Transverse colon (tissue), 4 donors: ENCODE data around the gene WLS. TPM values are rescaled to one million over a fixed set of nuclear protein-coding genes. Genes with fewer than 3 reads are reported as not detected.
A peak's percentile ranks its signal among the peaks of the same experiment; 100 is the strongest.

Experiments used
- DNase-seq: peaks from one replicate; pipeline ENCODE4 v3.0.0-alpha.2; 2019
- H3K27ac ChIP-seq, 4 donors: fragments of 200-600 bp; sonication (generic); 2 replicates each; pipeline ENCODE4 v1.5.1; 2016 to 2018; ENCODE audit warnings: inconsistent platforms in 4 of 4
- H3K27me3 ChIP-seq: fragments of 200-600 bp; sonication (generic); 2 replicates; pipeline ENCODE4 v1.5.1; 2017; ENCODE audit warnings: inconsistent platforms
- H3K36me3 ChIP-seq, 4 donors: fragments of 200-600 bp; sonication (generic); 2 replicates each; pipeline ENCODE4 v1.5.1; 2017 to 2019; ENCODE audit warnings: inconsistent platforms in 4 of 4
- H3K4me1 ChIP-seq, 4 donors: fragments of 200-600 bp; sonication (generic); 2 replicates each; pipeline ENCODE4 v1.5.1; 2017 to 2020; ENCODE audit warnings: inconsistent platforms in 4 of 4
- H3K4me3 ChIP-seq, 4 donors: fragments of 200-600 bp; sonication (generic); 1 replicate in 1 of 4; 2 replicates in 3 of 4; pipeline versions ENCODE4 v1.5.1 to v1.6.1; 2017 to 2019; ENCODE audit warnings: inconsistent platforms in 4 of 4
- H3K9me3 ChIP-seq, 2 donors: fragments of 200-600 bp; sonication (generic); 2 replicates each; pipeline ENCODE4 v1.5.1; 2017 to 2019; ENCODE audit warnings: inconsistent platforms in 2 of 2
- EP300 ChIP-seq: sonication (generic); formaldehyde crosslinking; IDR thresholded peaks from one replicate; pipeline ENCODE4 v1.6.1; 2017; ENCODE audit warnings: antibody characterized with exemption, low read depth
- POLR2A ChIP-seq: fragments of 450-650 bp; IDR thresholded peaks from one replicate; pipeline ENCODE4 v1.6.1; 2016; ENCODE audit warnings: antibody characterized with exemption, mild to moderate bottlenecking, moderate library complexity
- POLR2AphosphoS5 ChIP-seq, 3 donors: sonication (generic); formaldehyde crosslinking; IDR thresholded peaks; one replicate each; pipeline ENCODE4 v1.6.1; 2016; ENCODE audit warnings: antibody characterized with exemption in 3 of 3
- WGBS, 2 donors: methylation state at CpG; one replicate each; pipeline ENCODE4 v1.1.5; 2018; ENCODE audit warnings: low coverage in 1 of 2; 5-methylcytosine and 5-hydroxymethylcytosine counted together
- in situ Hi-C, 4 donors: fragments of 200-750 bp; cut with MboI; loops; one replicate each; pipeline versions ENCODE4 v1.15.0 to v1.15.1; 2017; ENCODE audit warnings: low sequenced_read_pairs in 3 of 4, low pct_ligation_motif_present in 1 of 4, low pct_unique_long_range_greater_than_20kb in 1 of 4
- intact Hi-C: fragments of 100-400 bp; cut with DNase I; formaldehyde crosslinking; loops from one replicate; pipeline ENCODE4 v1.15.1; 2023; ENCODE audit warnings: low total_unique reads
- total RNA-seq, 4 donors: library from RNA; depleted of rRNA; stranded (reverse); fragments of >200 nt; gene quantifications; one replicate each; pipeline ENCODE4 v1.1.0, GENCODE V29; 2016
- TF ChIP-seq, protein P1 (sequence below), 5 experiments: fragments of 200-600 bp in 3 of 5; fragments of 450-650 bp in 2 of 5; sonication (generic) in 3 of 5; IDR thresholded peaks; 1 replicate in 2 of 5; 2 replicates in 3 of 5; pipeline ENCODE4 v1.5.1; 2016 to 2017; ENCODE audit warnings: antibody characterized with exemption in 5 of 5, inconsistent platforms in 3 of 5, mild to moderate bottlenecking in 2 of 5, moderate library complexity in 1 of 5

Gene WLS
- total RNA-seq, 4 donors from 2014 or later, result 69.9 to 117 (median 98.7) TPM

DNA sequence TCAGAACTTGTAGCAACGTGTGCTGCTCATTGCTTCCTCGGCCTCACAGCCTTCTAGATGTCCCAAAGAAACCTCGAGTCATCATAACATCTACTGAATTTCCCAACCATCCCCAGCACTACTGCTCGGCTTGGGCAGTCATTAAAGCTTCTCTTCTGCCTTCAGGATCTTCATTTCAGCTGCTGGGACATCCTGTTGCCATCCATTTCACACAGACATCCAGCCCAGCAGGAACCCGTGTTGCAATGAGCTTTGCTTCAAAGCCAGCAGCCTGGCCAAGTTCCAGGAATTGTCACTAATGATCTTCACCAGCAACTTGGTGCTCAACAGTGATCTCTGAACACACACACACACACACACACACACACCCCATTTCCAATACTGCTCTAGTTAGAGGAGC lies 18.5 kb downstream of the WLS start:
- intact Hi-C loops (no loop called here), in situ Hi-C loops (no loop called here)
- Histone ChIP-seq H3K4me3 (no peak overlapping the region), H3K4me1 (peaks cover 20 to 68% (median 44%) of the 10 kb centered on the region in 4 donors), H3K9me3 (no peaks in the 10 kb centered on the region), H3K27me3 (no peaks in the 10 kb centered on the region), H3K27ac (peak overlapping the region; percentile 67 to 82 (median 78)), H3K36me3 (no peaks in the 10 kb centered on the region)
- TF ChIP-seq, protein P1, sequence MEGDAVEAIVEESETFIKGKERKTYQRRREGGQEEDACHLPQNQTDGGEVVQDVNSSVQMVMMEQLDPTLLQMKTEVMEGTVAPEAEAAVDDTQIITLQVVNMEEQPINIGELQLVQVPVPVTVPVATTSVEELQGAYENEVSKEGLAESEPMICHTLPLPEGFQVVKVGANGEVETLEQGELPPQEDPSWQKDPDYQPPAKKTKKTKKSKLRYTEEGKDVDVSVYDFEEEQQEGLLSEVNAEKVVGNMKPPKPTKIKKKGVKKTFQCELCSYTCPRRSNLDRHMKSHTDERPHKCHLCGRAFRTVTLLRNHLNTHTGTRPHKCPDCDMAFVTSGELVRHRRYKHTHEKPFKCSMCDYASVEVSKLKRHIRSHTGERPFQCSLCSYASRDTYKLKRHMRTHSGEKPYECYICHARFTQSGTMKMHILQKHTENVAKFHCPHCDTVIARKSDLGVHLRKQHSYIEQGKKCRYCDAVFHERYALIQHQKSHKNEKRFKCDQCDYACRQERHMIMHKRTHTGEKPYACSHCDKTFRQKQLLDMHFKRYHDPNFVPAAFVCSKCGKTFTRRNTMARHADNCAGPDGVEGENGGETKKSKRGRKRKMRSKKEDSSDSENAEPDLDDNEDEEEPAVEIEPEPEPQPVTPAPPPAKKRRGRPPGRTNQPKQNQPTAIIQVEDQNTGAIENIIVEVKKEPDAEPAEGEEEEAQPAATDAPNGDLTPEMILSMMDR (IDR thresholded peaks at IDR 0.05), result no peak
- TF ChIP-seq POLR2AphosphoS5 (IDR thresholded peaks at IDR 0.05), result peak; percentile 20 to 74 (median 72)
- DNase-seq, result peak; percentile 75
- WGBS, 2 donors, result 10 to 46% methylated on average over 2 to 5 of the region's 5 CpGs

DNA sequence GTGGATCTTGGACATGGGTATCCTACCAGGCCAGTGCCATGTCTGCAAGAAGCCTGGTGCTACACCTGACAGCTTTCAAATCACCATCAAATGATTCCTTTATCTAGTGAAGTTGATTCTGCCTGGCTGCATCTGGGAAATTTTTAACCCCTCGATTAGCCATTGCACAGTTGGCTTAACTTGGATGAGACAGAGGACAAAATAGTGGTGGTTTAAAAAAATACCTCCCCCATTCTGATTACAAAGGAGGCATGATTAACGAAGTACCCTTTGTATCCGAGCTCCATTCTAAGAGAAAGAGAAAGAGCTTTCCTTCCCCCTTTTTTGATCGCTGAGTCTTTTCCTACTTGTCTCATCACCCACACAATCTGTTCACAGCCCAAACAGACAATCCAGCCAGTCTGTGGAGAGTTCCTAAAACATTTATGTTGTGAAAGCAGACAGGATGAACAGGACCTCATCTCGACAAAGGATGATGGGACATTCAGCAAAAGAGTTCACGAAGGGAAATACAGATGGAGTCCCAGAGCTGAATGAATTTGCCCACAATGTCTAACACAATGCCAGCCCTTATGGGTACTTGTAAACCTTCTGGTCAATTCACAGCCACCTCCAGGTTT lies 20.5 kb downstream of the WLS start:
- Histone ChIP-seq H3K27me3 (no peaks in the 10 kb centered on the region), H3K27ac (no peak overlapping the region), H3K4me1 (peaks cover 20 to 58% (median 37%) of the 10 kb centered on the region in 4 donors), H3K9me3 (no peaks in the 10 kb centered on the region), H3K4me3 (no peak overlapping the region), H3K36me3 (no peaks in the 10 kb centered on the region)
- WGBS, 2 donors, result 90 to 100% methylated on average over 3 to 6 of the region's 6 CpGs
- TF ChIP-seq, protein P1 (IDR thresholded peaks at IDR 0.05), result no peak
- no peak for TF ChIP-seq POLR2AphosphoS5 (IDR thresholded peaks at IDR 0.05)
- no peak for TF ChIP-seq POLR2A
- no peak for TF ChIP-seq EP300
- in situ Hi-C loops (no loop called here), intact Hi-C loops (no loop called here)
- DNase-seq, result no peak

DNA sequence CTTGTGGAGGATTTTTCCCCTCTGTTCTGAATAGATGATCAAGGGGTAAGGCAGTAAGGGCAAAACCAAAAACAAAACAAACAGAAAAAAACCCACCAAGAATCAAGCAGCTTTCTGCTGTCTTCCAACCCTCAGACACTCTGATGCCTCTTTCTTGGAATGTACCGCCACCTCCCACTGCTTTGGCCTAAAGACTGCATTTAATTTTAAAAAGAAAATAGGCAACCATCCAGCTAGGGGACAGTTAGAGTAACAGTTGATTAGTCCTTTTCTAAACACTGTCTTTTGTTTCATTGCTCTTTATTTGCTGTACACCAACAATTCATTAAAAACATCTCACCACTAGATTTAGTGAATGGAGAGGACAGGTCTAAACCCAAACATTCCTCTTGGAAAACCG lies 21.5 kb downstream of the WLS start:
- Histone ChIP-seq H3K27me3 (no peaks in the 10 kb centered on the region), H3K9me3 (no peaks in the 10 kb centered on the region), H3K4me3 (no peak overlapping the region), H3K27ac (peak overlapping the region in 1 of 4 donors; percentile 5), H3K36me3 (no peaks in the 10 kb centered on the region), H3K4me1 (peaks cover 20 to 59% (median 41%) of the 10 kb centered on the region in 4 donors)
- in situ Hi-C loops, result no loop called here
- 71 to 73% methylated on average over 2 of the region's 2 CpGs for WGBS, 2 donors
- DNase-seq, result no peak
- intact Hi-C loops, result no loop called here
- TF ChIP-seq POLR2A (no peak), POLR2AphosphoS5 (IDR thresholded peaks at IDR 0.05) (no peak)
- TF ChIP-seq, protein P1 (IDR thresholded peaks at IDR 0.05), result no peak

DNA sequence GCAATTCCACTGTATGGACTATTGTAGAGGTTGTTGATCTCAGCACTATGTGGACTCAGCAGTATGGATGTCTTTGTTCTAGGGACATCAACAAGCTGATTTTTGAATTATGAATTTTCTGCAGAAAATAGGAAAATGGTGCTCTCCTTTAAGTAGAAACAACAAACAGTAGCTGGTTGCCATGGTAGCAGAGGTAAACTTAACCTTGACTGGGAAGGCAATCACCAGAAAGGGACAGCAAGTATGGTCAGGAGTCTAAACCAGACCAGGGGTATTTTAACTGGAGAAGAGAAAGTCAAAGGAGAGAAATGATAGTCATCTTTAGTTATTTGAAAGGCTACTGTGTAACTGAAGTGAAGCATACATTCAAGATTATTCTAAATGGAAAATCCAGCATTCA lies 22.3 kb downstream of the WLS start:
- no peaks in the 10 kb centered on the region for H3K9me3 ChIP-seq
- H3K4me3 ChIP-seq, result no peak overlapping the region
- H3K4me1 ChIP-seq, result peaks cover 19 to 57% (median 38%) of the 10 kb centered on the region in 4 donors
- in situ Hi-C loops (no loop called here), intact Hi-C loops (no loop called here)
- H3K27ac ChIP-seq, result no peak overlapping the region
- H3K27me3 ChIP-seq, result no peaks in the 10 kb centered on the region
- TF ChIP-seq EP300, result no peak
- TF ChIP-seq POLR2A, result no peak
- TF ChIP-seq, protein P1 (IDR thresholded peaks at IDR 0.05), result no peak
- no peak for TF ChIP-seq POLR2AphosphoS5 (IDR thresholded peaks at IDR 0.05)
- no peaks in the 10 kb centered on the region for H3K36me3 ChIP-seq
- no peak for DNase-seq
